Liver (tissue), 3 donors: Measurements from ENCODE around the gene ATG4B.

Experiments
- JUND ChIP-seq, 2 donors: IDR thresholded peaks; 2 replicates each; pipeline ENCODE4 v1.6.1; 2016; ENCODE audit warnings: antibody characterized with exemption in 2 of 2
- MAX ChIP-seq: IDR thresholded peaks from 2 replicates; pipeline ENCODE4 v1.6.1; 2016; ENCODE audit warnings: antibody characterized with exemption
- RAD21 ChIP-seq, 2 donors: IDR thresholded peaks; 2 replicates each; pipeline ENCODE4 v1.6.1; 2016; ENCODE audit warnings: antibody characterized with exemption in 2 of 2, mild to moderate bottlenecking in 2 of 2
- TAF1 ChIP-seq: conservative IDR thresholded peaks from 2 replicates; pipeline ENCODE4 v1.6.1; 2016; ENCODE audit warnings: antibody characterized with exemption, mild to moderate bottlenecking
- TF ChIP-seq, protein P1 (sequence below): fragments of 150-350 bp; IDR thresholded peaks from 2 replicates; pipeline ENCODE4 v1.5.1; 2017; ENCODE audit warnings: improper control_type of control experiment, low read depth, low read length; ENCODE audit not compliant: missing input control
- TF ChIP-seq, protein P2 (sequence below): IDR thresholded peaks from 2 replicates; pipeline ENCODE4 v1.6.1; 2016; ENCODE audit warnings: antibody characterized with exemption
- donor health status: healthy.
- donor health status: healthy.

DNA sequence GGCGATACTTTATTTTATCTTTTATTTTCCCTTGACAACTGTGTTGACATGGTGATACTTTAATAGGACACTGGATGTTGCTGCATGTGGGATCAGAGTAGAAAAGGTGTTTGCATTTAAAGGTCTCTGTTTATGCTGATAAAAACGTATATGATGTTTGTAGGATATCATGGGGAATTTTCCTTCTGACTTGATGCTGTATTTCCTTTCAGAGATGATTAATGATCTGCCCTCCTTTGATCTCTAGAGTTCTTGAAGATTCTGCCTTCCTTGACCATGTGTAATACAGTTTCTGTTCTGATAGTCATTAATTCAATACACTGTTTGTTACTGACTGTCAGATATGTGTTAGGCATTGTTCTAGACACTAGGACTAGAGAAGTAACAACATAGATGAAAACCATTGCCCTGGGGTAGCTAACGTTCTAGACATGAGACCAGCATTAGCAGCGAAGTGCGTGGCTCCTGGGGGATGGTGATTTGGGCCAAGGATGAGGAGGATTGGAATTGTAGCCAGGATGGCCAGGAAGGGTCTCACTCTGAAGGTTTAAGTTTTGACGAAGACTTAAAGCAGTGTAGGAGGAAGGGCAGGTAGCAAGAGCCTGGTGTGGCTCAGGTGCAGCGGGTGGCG, 2.8 kb downstream of the ATG4B start:
- TF ChIP-seq, protein P1, sequence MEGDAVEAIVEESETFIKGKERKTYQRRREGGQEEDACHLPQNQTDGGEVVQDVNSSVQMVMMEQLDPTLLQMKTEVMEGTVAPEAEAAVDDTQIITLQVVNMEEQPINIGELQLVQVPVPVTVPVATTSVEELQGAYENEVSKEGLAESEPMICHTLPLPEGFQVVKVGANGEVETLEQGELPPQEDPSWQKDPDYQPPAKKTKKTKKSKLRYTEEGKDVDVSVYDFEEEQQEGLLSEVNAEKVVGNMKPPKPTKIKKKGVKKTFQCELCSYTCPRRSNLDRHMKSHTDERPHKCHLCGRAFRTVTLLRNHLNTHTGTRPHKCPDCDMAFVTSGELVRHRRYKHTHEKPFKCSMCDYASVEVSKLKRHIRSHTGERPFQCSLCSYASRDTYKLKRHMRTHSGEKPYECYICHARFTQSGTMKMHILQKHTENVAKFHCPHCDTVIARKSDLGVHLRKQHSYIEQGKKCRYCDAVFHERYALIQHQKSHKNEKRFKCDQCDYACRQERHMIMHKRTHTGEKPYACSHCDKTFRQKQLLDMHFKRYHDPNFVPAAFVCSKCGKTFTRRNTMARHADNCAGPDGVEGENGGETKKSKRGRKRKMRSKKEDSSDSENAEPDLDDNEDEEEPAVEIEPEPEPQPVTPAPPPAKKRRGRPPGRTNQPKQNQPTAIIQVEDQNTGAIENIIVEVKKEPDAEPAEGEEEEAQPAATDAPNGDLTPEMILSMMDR = no peak
- TF ChIP-seq RAD21 (IDR thresholded peaks at IDR 0.05) = no peak
- no peak for TF ChIP-seq TAF1
- TF ChIP-seq, protein P2, sequence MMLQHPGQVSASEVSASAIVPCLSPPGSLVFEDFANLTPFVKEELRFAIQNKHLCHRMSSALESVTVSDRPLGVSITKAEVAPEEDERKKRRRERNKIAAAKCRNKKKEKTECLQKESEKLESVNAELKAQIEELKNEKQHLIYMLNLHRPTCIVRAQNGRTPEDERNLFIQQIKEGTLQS = no peak
- TF ChIP-seq JUND (IDR thresholded peaks at IDR 0.05) = no peak
- no peak for TF ChIP-seq MAX
